Measurements from ENCODE around the gene ATP7B.

GRCh38 chr13:51974482-51974881 lies 36.8 kb downstream of the ATP7B start:
- TF ChIP-seq POLR2A (IDR thresholded peaks at IDR 0.05; ENCODE audit: low read depth, low read length) (no peak), POLR2AphosphoS5 (IDR thresholded peaks at IDR 0.05; ENCODE audit: low read depth, low read length) (no peak)
